ENCODE results near the gene CCSER1. TPM values are rescaled to one million over a fixed set of nuclear protein-coding genes. Genes with fewer than 3 reads are reported as not detected.

The CCSER1 gene
- total and polyA plus RNA-seq, 2 of the 8 experiments (the other 6 are each of a cell fraction or from before 2014, with no cell fraction given), result 0.26 to 0.84 TPM

DNA sequence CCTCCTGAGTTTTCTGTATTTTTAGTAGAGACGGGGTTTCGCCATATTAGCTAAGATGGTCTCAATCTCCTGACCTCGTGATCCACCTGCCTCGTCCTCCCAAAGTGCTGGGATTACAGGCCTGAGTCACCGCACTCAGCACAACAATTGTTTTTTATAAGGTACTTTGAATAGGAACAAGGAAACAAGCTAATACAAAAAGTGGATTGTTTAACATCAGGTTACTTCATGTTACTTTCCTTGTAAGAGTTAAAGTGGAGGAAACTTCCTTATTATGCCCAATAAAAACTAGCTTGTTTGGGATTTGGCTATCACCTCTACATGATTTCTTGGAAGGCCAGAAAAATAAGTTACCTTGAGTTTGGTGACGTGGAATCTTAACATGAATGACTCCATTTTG is 698.7 kb downstream of the CCSER1 start:
- Histone ChIP-seq H2BK5ac (ENCODE audit: low read depth, low read length) (no peak overlapping the region), H3K36me3 (ENCODE audit: control insufficient read depth in 2 of 4, insufficient read depth in 4 of 4, low read length in 3 of 4) (0 out of 8 replicates have a peak, but pooled peaks cover 0 to 2% (median 0%) of the 10 kb centered on the region in 4 experiments), H3K4me1 (replicated peaks in 1 of 4; ENCODE audit: control insufficient read depth in 3 of 4, insufficient read depth in 4 of 4, low read length in 3 of 4) (peaks cover 0 to 4% (median 1%) of the 10 kb centered on the region in 4 experiments; a peak in 2 of 7 replicates), H3K27me3 (replicated peaks in 1 of 4; ENCODE audit: control insufficient read depth in 3 of 4, extremely low read depth in 1 of 4, insufficient read depth in 3 of 4, low read length in 3 of 4) (no peaks in the 10 kb centered on the region), H3K9me3 (ENCODE audit: insufficient read depth in 2 of 2, low read depth in 1 of 2, low read length in 1 of 2) (no peaks in the 10 kb centered on the region; a peak in 1 of 4 replicates), H3K4ac (replicated peaks; ENCODE audit: insufficient read length, low read depth, low read length) (no peak overlapping the region), H3K14ac (ENCODE audit: insufficient read length) (no peak overlapping the region), H3K27ac (ENCODE audit: low read depth, low read length) (no peak overlapping the region), H3K9ac (replicated peaks in 1 of 4; ENCODE audit: extremely low read depth in 1 of 4, low read depth in 3 of 4, low read length in 3 of 4) (no peak overlapping the region), H3K79me1 (ENCODE audit: low read depth, low read length) (no peaks in the 10 kb centered on the region), H3K23me2 (ENCODE audit: low read depth, low read length) (no peaks in the 10 kb centered on the region), H2BK12ac (ENCODE audit: low read depth, low read length) (no peak overlapping the region), H3K18ac (ENCODE audit: extremely low read depth, low read length) (no peak overlapping the region), H4K8ac (ENCODE audit: extremely low read depth, insufficient read depth, low read length) (no peak overlapping the region), H3K79me2 (ENCODE audit: control insufficient read depth in 1 of 2, insufficient read depth in 2 of 2, low read length in 2 of 2) (no peaks in the 10 kb centered on the region), H3K4me3 (ENCODE audit: extremely low read depth in 1 of 4, insufficient read depth in 2 of 4, low read depth in 3 of 4, low read length in 4 of 4) (no peak overlapping the region), H2BK15ac (ENCODE audit: low read length) (no peak overlapping the region), H3K4me2 (ENCODE audit: insufficient read depth in 1 of 2, low read depth in 2 of 2, low read length in 2 of 2) (no peak overlapping the region), H3K23ac (ENCODE audit: insufficient read length) (no peak overlapping the region), H2BK20ac (ENCODE audit: low read length) (no peak overlapping the region), H3K56ac (replicated peaks; ENCODE audit: insufficient read length, low read depth, low read length) (no peak overlapping the region), H4K5ac (ENCODE audit: insufficient read length, low read depth, low read length) (no peak overlapping the region), H2AK5ac (ENCODE audit: low read depth, low read length) (no peak overlapping the region), H4K20me1 (replicated peaks in 1 of 2; ENCODE audit: control insufficient read depth in 1 of 2, insufficient read depth in 2 of 2, low read length in 2 of 2) (no peaks in the 10 kb centered on the region), H2AFZ (ENCODE audit: low read length) (no peak overlapping the region), H4K91ac (replicated peaks; ENCODE audit: insufficient read length, low read length) (no peak overlapping the region), H2BK120ac (replicated peaks; ENCODE audit: low read depth, low read length) (no peak overlapping the region)
- TF ChIP-seq GTF2F1 (IDR thresholded peaks at IDR 0.05; ENCODE audit: borderline replicate concordance, low read depth, low read length), result no peak
- TF ChIP-seq RNF2 (IDR thresholded peaks at IDR 0.05; ENCODE audit: borderline replicate concordance, low read depth, low read length, missing control alignments, poor library complexity, severe bottlenecking), result no peak
- TF ChIP-seq RAD21 (IDR thresholded peaks at IDR 0.05 in 1 of 2, conservative IDR thresholded peaks at IDR 0.05 in 1 of 2; ENCODE audit: low read depth in 2 of 2, low read length in 2 of 2), result no peak
- no peak for TF ChIP-seq HDAC2 (IDR thresholded peaks at IDR 0.05; ENCODE audit: borderline replicate concordance in 1 of 2, low read depth in 2 of 2, low read length in 2 of 2)
- TF ChIP-seq, protein P1, sequence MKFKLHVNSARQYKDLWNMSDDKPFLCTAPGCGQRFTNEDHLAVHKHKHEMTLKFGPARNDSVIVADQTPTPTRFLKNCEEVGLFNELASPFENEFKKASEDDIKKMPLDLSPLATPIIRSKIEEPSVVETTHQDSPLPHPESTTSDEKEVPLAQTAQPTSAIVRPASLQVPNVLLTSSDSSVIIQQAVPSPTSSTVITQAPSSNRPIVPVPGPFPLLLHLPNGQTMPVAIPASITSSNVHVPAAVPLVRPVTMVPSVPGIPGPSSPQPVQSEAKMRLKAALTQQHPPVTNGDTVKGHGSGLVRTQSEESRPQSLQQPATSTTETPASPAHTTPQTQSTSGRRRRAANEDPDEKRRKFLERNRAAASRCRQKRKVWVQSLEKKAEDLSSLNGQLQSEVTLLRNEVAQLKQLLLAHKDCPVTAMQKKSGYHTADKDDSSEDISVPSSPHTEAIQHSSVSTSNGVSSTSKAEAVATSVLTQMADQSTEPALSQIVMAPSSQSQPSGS (IDR thresholded peaks at IDR 0.05; ENCODE audit: low read length), result no peak
- TF ChIP-seq ZNF274 (IDR thresholded peaks at IDR 0.05; ENCODE audit: borderline replicate concordance, extremely low read depth, low read length), result no peak
- no peak for TF ChIP-seq RBBP5 (IDR thresholded peaks at IDR 0.05; ENCODE audit: borderline replicate concordance, low read depth, low read length)
- no peak for TF ChIP-seq CBX5 (IDR thresholded peaks at IDR 0.05; ENCODE audit: low read depth, low read length)
- TF ChIP-seq CHD2 (IDR thresholded peaks at IDR 0.05; ENCODE audit: low read length), result no peak
- no peak for TF ChIP-seq TAF7 (optimal IDR thresholded peaks at IDR 0.05; ENCODE audit: borderline replicate concordance, low read depth, low read length)
- 95% methylated on average over 6 of the region's 6 CpGs; no CpG with 5 or more reads in 1 of the 2 experiments for WGBS, 2 experiments (ENCODE audit: extremely low coverage in 1 of 2, insufficient coverage in 1 of 2, insufficient read length in 1 of 2, insufficient replicate concordance in 2 of 2, low coverage in 1 of 2, low lambda C conversion rate in 2 of 2, missing lambda C conversion rate in 1 of 2)
- FAIRE-seq (no peak), DNase-seq (ENCODE audit: low read depth in 1 of 2, low spot score in 2 of 2) (no peak)
- POLR2A ChIA-PET (ENCODE audit: partially characterized antibody), result no interaction called here
- CTCF ChIA-PET (ENCODE audit: partially characterized antibody), result no interaction called here
